HEK293 (cell line): ENCODE data around the gene E4F1.

Experiments
- CTCF ChIP-seq: fragments of 450-650 bp; formaldehyde crosslinking; IDR thresholded peaks from 2 replicates; pipeline ENCODE4 v1.5.1; 2016; ENCODE audit warnings: missing biosample characterization, missing genetic modification characterization
- KLF1 ChIP-seq: fragments of 450-650 bp; formaldehyde crosslinking; IDR thresholded peaks from 2 replicates; pipeline ENCODE4 v1.5.1; 2016; ENCODE audit warnings: missing biosample characterization, missing genetic modification characterization
- PBX3 ChIP-seq: sonication (generic); formaldehyde crosslinking; IDR thresholded peaks from 2 replicates; pipeline ENCODE4 v1.8.1; 2022; ENCODE audit warnings: mild to moderate bottlenecking, moderate library complexity, missing genetic modification reagents
- PRDM1 ChIP-seq: fragments of 450-650 bp; formaldehyde crosslinking; IDR thresholded peaks from 2 replicates; pipeline ENCODE4; 2016; ENCODE audit warnings: missing biosample characterization, missing genetic modification characterization
- PRDM2 ChIP-seq: fragments of 450-650 bp; formaldehyde crosslinking; IDR thresholded peaks from 2 replicates; pipeline ENCODE4 v1.5.1; 2016; ENCODE audit warnings: missing biosample characterization, missing genetic modification characterization, borderline replicate concordance
- REPIN1 ChIP-seq: fragments of 450-650 bp; formaldehyde crosslinking; IDR thresholded peaks from 2 replicates; pipeline ENCODE4 v1.5.1; 2017; ENCODE audit warnings: missing biosample characterization, missing genetic modification characterization, low read depth
- YY1 ChIP-seq: fragments of 450-650 bp; formaldehyde crosslinking; IDR thresholded peaks from 2 replicates; pipeline ENCODE4 v1.5.1; 2018; ENCODE audit warnings: missing biosample characterization, missing genetic modification characterization
- ZNF350 ChIP-seq: fragments of 450-650 bp; formaldehyde crosslinking; IDR thresholded peaks from 2 replicates; pipeline ENCODE4 v1.5.0; 2017; ENCODE audit warnings: missing biosample characterization, mild to moderate bottlenecking, missing genetic modification characterization
- ZNF792 ChIP-seq: fragments of 450-650 bp; formaldehyde crosslinking; IDR thresholded peaks from 2 replicates; pipeline ENCODE4 v1.5.1; 2016; ENCODE audit warnings: missing biosample characterization, missing genetic modification characterization

GRCh38 chr16:2196162-2196980, 27.0 kb upstream of the E4F1 start, which contains the start of gene CASKIN1:
- TF ChIP-seq ZNF792 (no peak), YY1 (tag by site-specific recombination) (no peak), PRDM2 (tag by site-specific recombination) (no peak), CTCF (tag by site-specific recombination) (no peak), ZNF350 (tag by site-specific recombination) (no peak), PRDM1 (tag by site-specific recombination) (no peak), KLF1 (tag by site-specific recombination) (no peak), REPIN1 (tag by site-specific recombination) (no peak), PBX3 (CRISPR knock-in tag) (no peak)
